GM12865 (cell line): ENCODE measurements around the gene EFCAB3.

Source experiments
- DNase-seq: peaks from one replicate; pipeline ENCODE4 v3.0.0; 2010; ENCODE audit warnings: low read depth
- H3K4me3 ChIP-seq: 2 replicates; pipeline ENCODE4 v1.5.1; 2011; ENCODE audit warnings: mild to moderate bottlenecking, low read depth, low read length, control low read depth
- TF ChIP-seq, protein P1 (sequence below): IDR thresholded peaks from 2 replicates; pipeline ENCODE4 v1.5.1; 2011; ENCODE audit warnings: low read length, control low read depth, low read depth, inconsistent platforms; ENCODE audit not compliant: insufficient read depth; ENCODE audit errors: missing control alignments

EFCAB3 gene

GRCh38 chr17:62380253-62380652 is at the start of gene EFCAB3:
Gene EFCAB3 (plus strand): TSS chr17:62380553. CDS start chr17:62382980, 2,427 bp downstream.
- DNase-seq, result no peak
- no peak within 1 kb of the TSS for H3K4me3 ChIP-seq
- TF ChIP-seq, protein P1, sequence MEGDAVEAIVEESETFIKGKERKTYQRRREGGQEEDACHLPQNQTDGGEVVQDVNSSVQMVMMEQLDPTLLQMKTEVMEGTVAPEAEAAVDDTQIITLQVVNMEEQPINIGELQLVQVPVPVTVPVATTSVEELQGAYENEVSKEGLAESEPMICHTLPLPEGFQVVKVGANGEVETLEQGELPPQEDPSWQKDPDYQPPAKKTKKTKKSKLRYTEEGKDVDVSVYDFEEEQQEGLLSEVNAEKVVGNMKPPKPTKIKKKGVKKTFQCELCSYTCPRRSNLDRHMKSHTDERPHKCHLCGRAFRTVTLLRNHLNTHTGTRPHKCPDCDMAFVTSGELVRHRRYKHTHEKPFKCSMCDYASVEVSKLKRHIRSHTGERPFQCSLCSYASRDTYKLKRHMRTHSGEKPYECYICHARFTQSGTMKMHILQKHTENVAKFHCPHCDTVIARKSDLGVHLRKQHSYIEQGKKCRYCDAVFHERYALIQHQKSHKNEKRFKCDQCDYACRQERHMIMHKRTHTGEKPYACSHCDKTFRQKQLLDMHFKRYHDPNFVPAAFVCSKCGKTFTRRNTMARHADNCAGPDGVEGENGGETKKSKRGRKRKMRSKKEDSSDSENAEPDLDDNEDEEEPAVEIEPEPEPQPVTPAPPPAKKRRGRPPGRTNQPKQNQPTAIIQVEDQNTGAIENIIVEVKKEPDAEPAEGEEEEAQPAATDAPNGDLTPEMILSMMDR, result no peak

GRCh38 chr17:62336527-62336926 is 43.8 kb upstream of the EFCAB3 start:
- no peak for DNase-seq
- TF ChIP-seq, protein P1, result no peak

DNA sequence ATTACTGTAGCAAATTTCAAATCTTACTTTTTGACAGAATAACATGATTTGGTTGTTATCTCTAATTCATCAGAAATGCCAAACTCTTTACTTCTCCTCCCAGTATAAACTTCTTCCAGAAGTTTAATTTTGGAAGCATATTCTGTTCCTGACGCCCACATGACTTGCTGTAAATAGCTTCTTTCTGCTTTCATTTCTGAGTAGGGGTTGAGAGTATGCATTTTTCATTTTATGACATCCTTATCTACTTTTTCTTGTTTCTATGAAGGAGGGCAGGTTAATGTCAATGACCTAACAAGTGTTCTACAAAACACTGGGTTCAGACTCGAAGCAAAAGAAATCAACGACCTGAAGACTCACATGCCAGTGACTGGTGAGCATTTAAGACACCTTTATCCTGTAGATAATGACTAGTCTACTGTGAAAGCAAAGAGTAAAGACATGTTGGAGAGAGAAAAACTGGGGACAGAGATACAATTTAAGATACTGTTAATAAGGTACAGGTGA is 36.5 kb upstream of the EFCAB3 start:
- DNase-seq, result no peak
- TF ChIP-seq, protein P1, result no peak
- no peak overlapping the region for H3K4me3 ChIP-seq

More at GRCh38 chr17:62336527-62336926, 43.8 kb upstream of the EFCAB3 start:
- H3K4me3 ChIP-seq, result no peak overlapping the region

GRCh38 chr17:62351176-62351575 is 29.2 kb upstream of the EFCAB3 start:
- no peak for DNase-seq
- TF ChIP-seq, protein P1, result no peak
- H3K4me3 ChIP-seq, result no peak overlapping the region

GRCh38 chr17:62366191-62366590 is 14.2 kb upstream of the EFCAB3 start:
- DNase-seq, result no peak
- no peak overlapping the region for H3K4me3 ChIP-seq

DNA sequence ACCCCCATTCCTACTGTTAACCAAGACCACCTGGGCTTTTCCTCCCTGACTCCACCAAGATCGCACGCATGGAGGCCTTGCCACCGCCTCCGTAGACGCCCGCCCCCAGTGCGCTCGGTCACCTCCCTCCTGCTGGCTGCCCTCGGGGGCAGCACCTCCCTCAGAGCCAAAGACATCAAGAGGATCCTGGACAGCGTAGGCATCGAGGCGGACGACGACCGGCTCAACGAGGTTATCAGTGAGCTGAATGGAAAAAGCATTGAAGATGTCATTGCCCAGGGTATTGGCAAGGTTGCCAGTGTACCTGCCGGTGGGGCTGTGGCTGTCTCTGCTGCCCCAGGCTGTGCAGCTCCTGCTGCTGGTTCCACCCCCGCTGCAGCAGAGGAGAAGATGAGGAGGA is 1.2 kb downstream of the EFCAB3 start:
- no peak overlapping the region for H3K4me3 ChIP-seq
- no peak for DNase-seq
- TF ChIP-seq, protein P1, result no peak

More at GRCh38 chr17:62366191-62366590, 14.2 kb upstream of the EFCAB3 start:
- TF ChIP-seq, protein P1, result no peak

GRCh38 chr17:62388856-62389255 is 8.5 kb downstream of the EFCAB3 start:
- TF ChIP-seq, protein P1, result no peak
- no peak overlapping the region for H3K4me3 ChIP-seq
- no peak for DNase-seq
